A549 treated with CpdA at 1 μM for 4 hours (cell line): ENCODE measurements around the gene CLEC1B. TPM values are rescaled to one million over a fixed set of nuclear protein-coding genes. Genes with fewer than 3 reads are reported as not detected.

Source experiments
- total RNA-seq: library from RNA; stranded (reverse); fragments of 200-300 nt; extraction: Qiagen RNA extraction; gene quantifications from 5 replicates; pipeline ENCODE4 v1.2.3, GENCODE V29; 2022; ENCODE audit warnings: low read depth

The CLEC1B gene
- not detected in 5 replicates for total RNA-seq

DNA sequence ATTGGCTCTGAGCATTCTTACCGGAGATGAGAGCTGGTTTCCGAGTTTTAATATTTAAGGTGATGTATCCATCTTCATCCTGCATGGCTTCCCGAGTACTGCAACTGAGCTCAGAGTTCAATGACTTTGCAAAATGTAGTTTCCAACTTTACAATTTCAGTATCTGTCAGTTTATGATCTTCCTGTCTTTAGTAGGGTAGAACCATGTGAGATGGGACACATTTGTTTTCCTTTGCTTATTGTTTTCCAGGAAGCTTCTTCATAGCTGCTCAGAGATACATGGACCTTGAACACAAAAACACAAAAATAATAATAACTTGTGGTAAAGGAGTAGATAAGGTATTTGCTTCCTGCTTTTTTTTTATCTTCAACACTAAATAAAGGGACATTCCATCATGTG, at the start of gene CLEC1B:
Gene CLEC1B (minus strand): TSS at position 106 of the 400 bp plus-strand sequence. CDS start 21 bp downstream, at position 85.

GRCh38 chr12:10030446-10030845, 31.5 kb upstream of the CLEC1B start, which contains the start of gene CLEC9A:
TSS of gene CLEC9A (plus strand) at chr12:10030682. CDS start at chr12:10052688, 22,006 bp downstream.

DNA sequence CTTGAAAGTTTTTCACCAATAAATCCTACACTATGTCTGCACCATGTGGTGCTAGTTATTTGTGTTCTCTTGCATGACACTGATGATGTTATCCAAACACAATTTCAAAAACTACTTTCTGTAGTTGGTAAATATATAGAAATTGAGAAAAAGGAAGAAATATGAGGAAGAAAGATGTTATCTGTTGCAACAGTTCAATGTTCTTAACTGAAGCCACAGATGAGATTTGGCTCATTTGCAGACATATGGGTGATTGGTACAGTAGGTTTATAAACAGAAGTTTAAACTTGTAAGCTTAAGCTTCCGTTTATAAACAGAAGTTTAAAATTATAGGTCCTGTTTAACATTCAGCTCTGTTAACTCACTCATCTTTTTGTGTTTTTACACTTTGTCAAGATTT, 27.7 kb downstream of the CLEC1B start, which contains the start of gene CLEC12A:
Gene CLEC12A (plus strand): TSS at position 229 of the 400 bp plus-strand sequence. CDS start 188 bp downstream, outside the sequence.

Other genes with a start within 250 kb of the CLEC1B start
- gene CD69, start 238.2 kb downstream of the CLEC1B start, total RNA-seq, result not detected in 5 replicates
- not detected in 5 replicates for gene KLRF1, start 171.6 kb downstream of the CLEC1B start, total RNA-seq
- 1.4 to 3.0 TPM (median 1.9 TPM) in 5 replicates for gene CLEC2B, start 129.8 kb downstream of the CLEC1B start, total RNA-seq
- not detected in 5 replicates for gene KLRF2, start 117.6 kb downstream of the CLEC1B start, total RNA-seq
- not detected in 5 replicates for gene CLEC2A, start 66.8 kb downstream of the CLEC1B start, total RNA-seq
- not detected in 5 replicates for gene CLEC12A, start 27.7 kb downstream of the CLEC1B start, total RNA-seq
- not detected in 5 replicates for gene CLEC12B, start 11.5 kb upstream of the CLEC1B start, total RNA-seq
- not detected in 5 replicates for gene CLEC9A, start 31.6 kb upstream of the CLEC1B start, total RNA-seq
- gene CLEC1A, start 99.9 kb upstream of the CLEC1B start, total RNA-seq, result not detected in 5 replicates
- gene CLEC7A, start 131.1 kb upstream of the CLEC1B start, total RNA-seq, result not detected in 5 replicates
- gene OLR1, start 173.0 kb upstream of the CLEC1B start, total RNA-seq, result 0.75 to 2.6 TPM (median 1.3 TPM) in 5 replicates
- gene TMEM52B, start 179.9 kb upstream of the CLEC1B start, total RNA-seq, result 0.05 to 0.47 TPM (median 0.23 TPM) in 4 of 5 replicates, not detected in the other
- 33.3 to 46.8 TPM (median 43.1 TPM) in 5 replicates for gene GABARAPL1, start 213.8 kb upstream of the CLEC1B start, total RNA-seq